ENCODE results near the gene ELP1.

DNA sequence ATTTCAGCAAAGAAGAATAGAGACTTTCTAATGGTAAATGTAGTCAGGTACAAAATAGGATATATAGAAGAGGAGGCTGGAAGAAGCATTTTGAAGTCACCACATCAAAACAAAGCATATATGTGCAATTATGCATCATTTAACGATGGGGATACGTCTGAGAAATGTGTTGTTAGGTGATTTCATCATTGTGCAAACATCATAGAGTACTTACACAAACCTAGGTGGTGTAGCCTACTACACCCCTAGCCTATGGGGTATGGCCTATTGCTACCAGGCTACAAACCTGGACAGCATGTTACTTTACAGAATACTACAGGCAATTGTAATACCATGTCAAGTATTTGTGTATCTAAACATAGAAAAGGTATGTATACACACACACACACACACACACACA, 28.4 kb downstream of the ELP1 start:
- TF ChIP-seq, protein P1, sequence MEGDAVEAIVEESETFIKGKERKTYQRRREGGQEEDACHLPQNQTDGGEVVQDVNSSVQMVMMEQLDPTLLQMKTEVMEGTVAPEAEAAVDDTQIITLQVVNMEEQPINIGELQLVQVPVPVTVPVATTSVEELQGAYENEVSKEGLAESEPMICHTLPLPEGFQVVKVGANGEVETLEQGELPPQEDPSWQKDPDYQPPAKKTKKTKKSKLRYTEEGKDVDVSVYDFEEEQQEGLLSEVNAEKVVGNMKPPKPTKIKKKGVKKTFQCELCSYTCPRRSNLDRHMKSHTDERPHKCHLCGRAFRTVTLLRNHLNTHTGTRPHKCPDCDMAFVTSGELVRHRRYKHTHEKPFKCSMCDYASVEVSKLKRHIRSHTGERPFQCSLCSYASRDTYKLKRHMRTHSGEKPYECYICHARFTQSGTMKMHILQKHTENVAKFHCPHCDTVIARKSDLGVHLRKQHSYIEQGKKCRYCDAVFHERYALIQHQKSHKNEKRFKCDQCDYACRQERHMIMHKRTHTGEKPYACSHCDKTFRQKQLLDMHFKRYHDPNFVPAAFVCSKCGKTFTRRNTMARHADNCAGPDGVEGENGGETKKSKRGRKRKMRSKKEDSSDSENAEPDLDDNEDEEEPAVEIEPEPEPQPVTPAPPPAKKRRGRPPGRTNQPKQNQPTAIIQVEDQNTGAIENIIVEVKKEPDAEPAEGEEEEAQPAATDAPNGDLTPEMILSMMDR (IDR thresholded peaks at IDR 0.05): no peak
- no peak for TF ChIP-seq POLR2A (IDR thresholded peaks at IDR 0.05)
- no peak for TF ChIP-seq POLR2AphosphoS5 (IDR thresholded peaks at IDR 0.05)

Data from sigmoid colon (tissue), 4 donors.